ENCODE measurements around the gene MCM6. TPM values are rescaled to one million over a fixed set of nuclear protein-coding genes. Genes with fewer than 3 reads are reported as not detected.

Gene MCM6
- total and polyA plus RNA-seq, 10 donors: 4.9 to 17.9 (median 12.6) TPM

DNA sequence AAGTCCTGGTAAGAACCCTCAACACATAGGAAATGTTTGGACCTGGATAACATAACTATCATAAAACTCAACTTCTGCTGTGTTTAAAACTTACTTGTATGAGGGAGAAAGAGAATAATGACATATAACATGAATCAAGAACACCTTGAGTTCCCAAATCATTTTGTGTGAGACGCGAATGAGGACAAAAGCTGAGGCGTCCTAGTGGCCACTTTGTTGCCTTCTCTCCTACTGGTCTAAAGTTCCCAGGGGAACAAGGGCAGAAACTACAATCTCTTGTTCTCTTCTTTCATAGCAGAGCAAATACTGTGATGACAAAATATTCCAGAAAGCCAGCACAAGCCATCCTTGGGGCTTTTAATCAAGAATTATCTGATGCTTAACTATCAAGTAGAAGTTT is 31.0 kb downstream of the MCM6 start:
- WGBS, 5 donors: 90 to 97% (median 96%) methylated on average over 3 of the region's 3 CpGs
- intact Hi-C loops (cut with DNase I; ENCODE audit: low total_unique reads): no loop called here
- Histone ChIP-seq H3K9me3 (no peaks in the 10 kb centered on the region), H3K4me1 (peaks cover 0 to 11% (median 5%) of the 10 kb centered on the region in 6 donors), H3K27me3 (replicated peaks in 1 of 7) (no peaks in the 10 kb centered on the region), H3K4me3 (no peak overlapping the region), H3K36me3 (peaks cover 0 to 94% (median 39%) of the 10 kb centered on the region in 6 donors), H3K27ac (no peak overlapping the region)
- TF ChIP-seq, protein P1, sequence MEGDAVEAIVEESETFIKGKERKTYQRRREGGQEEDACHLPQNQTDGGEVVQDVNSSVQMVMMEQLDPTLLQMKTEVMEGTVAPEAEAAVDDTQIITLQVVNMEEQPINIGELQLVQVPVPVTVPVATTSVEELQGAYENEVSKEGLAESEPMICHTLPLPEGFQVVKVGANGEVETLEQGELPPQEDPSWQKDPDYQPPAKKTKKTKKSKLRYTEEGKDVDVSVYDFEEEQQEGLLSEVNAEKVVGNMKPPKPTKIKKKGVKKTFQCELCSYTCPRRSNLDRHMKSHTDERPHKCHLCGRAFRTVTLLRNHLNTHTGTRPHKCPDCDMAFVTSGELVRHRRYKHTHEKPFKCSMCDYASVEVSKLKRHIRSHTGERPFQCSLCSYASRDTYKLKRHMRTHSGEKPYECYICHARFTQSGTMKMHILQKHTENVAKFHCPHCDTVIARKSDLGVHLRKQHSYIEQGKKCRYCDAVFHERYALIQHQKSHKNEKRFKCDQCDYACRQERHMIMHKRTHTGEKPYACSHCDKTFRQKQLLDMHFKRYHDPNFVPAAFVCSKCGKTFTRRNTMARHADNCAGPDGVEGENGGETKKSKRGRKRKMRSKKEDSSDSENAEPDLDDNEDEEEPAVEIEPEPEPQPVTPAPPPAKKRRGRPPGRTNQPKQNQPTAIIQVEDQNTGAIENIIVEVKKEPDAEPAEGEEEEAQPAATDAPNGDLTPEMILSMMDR (IDR thresholded peaks at IDR 0.05 in 8 of 11, conservative IDR thresholded peaks at IDR 0.05 in 3 of 11): no peak
- TF ChIP-seq POLR2AphosphoS5 (IDR thresholded peaks at IDR 0.05): no peak
- TF ChIP-seq POLR2A (IDR thresholded peaks at IDR 0.05): no peak
- DNase-seq: no peak

DNA sequence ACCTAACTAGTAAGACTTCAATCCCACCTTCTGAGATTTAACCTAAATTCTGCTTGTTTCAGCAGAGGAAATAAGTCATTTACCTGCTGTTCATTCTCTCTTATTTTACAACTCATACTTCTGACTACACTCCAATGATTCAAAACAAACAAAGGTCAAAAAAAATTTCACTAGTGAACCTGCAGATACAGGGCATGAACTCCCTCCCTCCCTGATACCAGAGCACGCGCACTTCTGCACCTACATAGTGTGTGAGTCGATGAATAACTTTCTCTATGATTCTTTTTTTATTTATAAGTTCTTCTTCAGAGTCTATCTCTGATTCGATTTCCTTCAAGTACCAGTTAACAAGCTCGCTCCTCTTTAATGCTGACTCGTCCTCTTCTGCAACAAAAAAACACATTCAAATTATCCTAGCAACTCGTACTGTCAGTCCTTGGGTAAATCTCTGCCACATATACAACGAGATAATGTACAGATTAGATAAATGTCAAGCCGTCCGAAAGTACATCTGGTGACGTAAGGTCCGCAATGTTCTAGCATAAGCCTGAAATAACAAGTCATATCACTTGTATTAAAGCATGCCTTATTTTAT is 31.8 kb downstream of the MCM6 start:
- intact Hi-C loops (cut with DNase I; ENCODE audit: low total_unique reads): no loop called here
- no peak overlapping the region for H3K4me3 ChIP-seq
- H3K9me3 ChIP-seq: no peaks in the 10 kb centered on the region
- H3K36me3 ChIP-seq: peaks cover 0 to 91% (median 39%) of the 10 kb centered on the region in 6 donors
- TF ChIP-seq, protein P1 (IDR thresholded peaks at IDR 0.05 in 8 of 11, conservative IDR thresholded peaks at IDR 0.05 in 3 of 11): no peak
- H3K4me1 ChIP-seq: peaks cover 0 to 18% (median 9%) of the 10 kb centered on the region in 6 donors
- WGBS, 5 donors: 94 to 96% (median 95%) methylated on average over 12 of the region's 12 CpGs
- no peaks in the 10 kb centered on the region for H3K27me3 ChIP-seq (replicated peaks in 1 of 7)
- no peak for DNase-seq
- no peak overlapping the region for H3K27ac ChIP-seq

DNA sequence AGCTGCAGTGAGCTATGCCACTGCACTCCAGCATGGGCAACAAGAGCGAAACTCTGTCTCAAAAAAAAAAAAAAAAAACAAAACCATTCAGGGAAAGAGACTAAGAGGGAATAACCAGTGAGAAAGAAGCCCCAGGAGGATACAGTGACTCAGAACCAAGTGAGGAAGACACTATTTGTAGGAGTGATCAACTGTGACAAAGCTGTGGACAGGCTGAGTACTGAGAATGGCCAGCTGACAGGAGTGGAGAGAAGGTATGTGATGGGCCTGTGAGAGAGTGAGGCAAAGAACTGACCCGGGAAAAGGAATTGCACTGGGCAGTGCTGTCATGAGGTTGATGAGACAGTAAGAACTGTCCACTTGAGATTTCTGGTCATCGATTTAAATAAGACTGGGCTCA is 32.6 kb downstream of the MCM6 start:
- Histone ChIP-seq H3K27ac (no peak overlapping the region), H3K4me3 (no peak overlapping the region), H3K36me3 (peaks cover 0 to 88% (median 35%) of the 10 kb centered on the region in 6 donors), H3K27me3 (replicated peaks in 1 of 7) (no peaks in the 10 kb centered on the region), H3K4me1 (peaks cover 0 to 18% (median 9%) of the 10 kb centered on the region in 6 donors), H3K9me3 (no peaks in the 10 kb centered on the region)
- WGBS, 5 donors: 90 to 99% (median 96%) methylated on average over 3 of the region's 3 CpGs
- DNase-seq: no peak
- intact Hi-C loops (cut with DNase I; ENCODE audit: low total_unique reads): no loop called here
- TF ChIP-seq POLR2AphosphoS5 (IDR thresholded peaks at IDR 0.05) (no peak), POLR2A (IDR thresholded peaks at IDR 0.05) (no peak)
- TF ChIP-seq, protein P1 (IDR thresholded peaks at IDR 0.05 in 8 of 11, conservative IDR thresholded peaks at IDR 0.05 in 3 of 11): no peak

DNA sequence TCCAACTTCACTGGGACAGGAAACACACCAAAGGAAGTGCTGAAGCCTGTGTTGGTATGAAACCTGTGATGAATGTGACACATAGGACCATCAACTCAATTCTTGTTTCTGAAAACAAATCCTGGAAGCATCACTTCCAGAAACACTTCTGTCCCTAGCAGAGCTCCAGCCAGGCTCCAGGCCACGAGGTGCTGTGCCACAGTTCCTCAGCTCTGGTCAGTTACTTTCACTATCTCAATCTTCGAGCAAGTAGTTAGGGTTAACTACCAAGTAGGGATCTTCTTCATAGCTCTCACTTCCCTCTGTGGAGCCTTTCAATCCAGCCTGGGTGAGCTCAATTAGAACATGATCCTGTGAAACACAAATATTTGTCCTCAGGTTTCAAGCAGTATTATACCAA is 35.6 kb downstream of the MCM6 start:
- H3K4me3 ChIP-seq: no peak overlapping the region
- peaks cover 0 to 57% (median 18%) of the 10 kb centered on the region in 6 donors for H3K36me3 ChIP-seq
- peak overlapping the region in 3 of 8 donors; percentile 29 to 47 (median 41) for H3K27ac ChIP-seq
- H3K4me1 ChIP-seq: peaks cover 0 to 18% (median 9%) of the 10 kb centered on the region in 6 donors
- TF ChIP-seq POLR2A (IDR thresholded peaks at IDR 0.05): no peak
- TF ChIP-seq, protein P1 (IDR thresholded peaks at IDR 0.05 in 8 of 11, conservative IDR thresholded peaks at IDR 0.05 in 3 of 11): no peak
- TF ChIP-seq POLR2AphosphoS5 (IDR thresholded peaks at IDR 0.05): no peak
- DNase-seq: no peak
- no peaks in the 10 kb centered on the region for H3K9me3 ChIP-seq
- 39 to 64% (median 55%) methylated on average over 2 of the region's 2 CpGs for WGBS, 5 donors
- intact Hi-C loops (cut with DNase I; ENCODE audit: low total_unique reads): no loop called here
- no peaks in the 10 kb centered on the region for H3K27me3 ChIP-seq (replicated peaks in 1 of 7)
